Mesenchymal stem cell (in vitro differentiated cells and primary cell): ENCODE data around the gene VSTM2L.

ENCODE experiments used
- DNase-seq: peaks from one replicate; pipeline ENCODE4 v3.0.0-alpha.2; 2013
- H2AFZ ChIP-seq: one replicate; pipeline ENCODE4 v1.6.1; 2013; ENCODE audit warnings: low read depth, mild to moderate bottlenecking, control low read depth, inconsistent platforms, low read length, moderate library complexity
- H2AK5ac ChIP-seq: 2 replicates; pipeline ENCODE4 v1.6.1; 2013; ENCODE audit warnings: low read length, moderate library complexity, mild to moderate bottlenecking, inconsistent platforms; ENCODE audit not compliant: severe bottlenecking
- H2BK120ac ChIP-seq: one replicate; pipeline ENCODE4 v1.6.1; 2013; ENCODE audit warnings: low read depth, mild to moderate bottlenecking, inconsistent platforms, low read length, moderate library complexity
- H2BK12ac ChIP-seq, 2 experiments: one replicate each; pipeline ENCODE4 v1.6.1; 2013; ENCODE audit warnings: inconsistent platforms in 2 of 2, low read length in 2 of 2, mild to moderate bottlenecking in 2 of 2, moderate library complexity in 2 of 2, control low read depth in 1 of 2
- H2BK15ac ChIP-seq: one replicate; pipeline ENCODE4 v1.6.1; 2013; ENCODE audit warnings: mild to moderate bottlenecking, low read depth, inconsistent platforms; ENCODE audit not compliant: poor library complexity, severe bottlenecking
- H2BK5ac ChIP-seq: 2 replicates; pipeline ENCODE4 v1.6.1; 2013; ENCODE audit warnings: low read depth, mild to moderate bottlenecking, low read length, control low read depth, inconsistent platforms; ENCODE audit not compliant: poor library complexity, severe bottlenecking
- H3K14ac ChIP-seq, 2 experiments: one replicate each; pipeline ENCODE4 v1.6.1; 2013; ENCODE audit warnings: inconsistent platforms in 2 of 2, low read length in 2 of 2, control low read depth in 1 of 2, mild to moderate bottlenecking in 1 of 2, moderate library complexity in 1 of 2
- H3K18ac ChIP-seq, 2 experiments: one replicate each; pipeline ENCODE4 v1.6.1; 2013; ENCODE audit warnings: inconsistent platforms in 2 of 2, low read length in 2 of 2, control low read depth in 1 of 2, low read depth in 1 of 2, mild to moderate bottlenecking in 1 of 2
- H3K23ac ChIP-seq, 2 experiments: one replicate each; pipeline ENCODE4 v1.6.1; 2013; ENCODE audit warnings: inconsistent platforms in 2 of 2, low read length in 2 of 2, mild to moderate bottlenecking in 2 of 2, moderate library complexity in 2 of 2, control low read depth in 1 of 2
- H3K27ac ChIP-seq: 2 replicates; pipeline ENCODE4 v1.5.1; 2013; ENCODE audit warnings: mild to moderate bottlenecking, moderate library complexity, low read length, control low read depth, inconsistent platforms; ENCODE audit not compliant: poor library complexity, severe bottlenecking
- H3K27me3 ChIP-seq, 2 experiments: 2 replicates each; pipeline versions ENCODE4 v1.6.1 to v1.7.0; 2013; ENCODE audit warnings: low read length in 2 of 2, mild to moderate bottlenecking in 2 of 2, moderate library complexity in 2 of 2, control low read depth in 1 of 2, inconsistent platforms in 1 of 2; ENCODE audit not compliant: control insufficient read depth in 1 of 2, insufficient read depth in 1 of 2
- H3K36me3 ChIP-seq, 2 experiments: 2 replicates each; pipeline versions ENCODE4 v1.6.1 to v1.7.0; 2013; ENCODE audit warnings: low read length in 2 of 2, control low read depth in 1 of 2, inconsistent platforms in 1 of 2, low read depth in 1 of 2, mild to moderate bottlenecking in 1 of 2; ENCODE audit not compliant: insufficient read depth in 2 of 2, control insufficient read depth in 1 of 2
- H3K4ac ChIP-seq, 2 experiments: one replicate each; pipeline ENCODE4 v1.6.1; 2013; ENCODE audit warnings: inconsistent platforms in 2 of 2, low read length in 2 of 2, mild to moderate bottlenecking in 2 of 2, moderate library complexity in 2 of 2, control low read depth in 1 of 2, low read depth in 1 of 2
- H3K4me1 ChIP-seq: 2 replicates; pipeline ENCODE4 v1.6.1; 2013; ENCODE audit warnings: low read depth, low read length, control low read depth; ENCODE audit not compliant: control insufficient read depth, insufficient read depth
- H3K4me2 ChIP-seq: 2 replicates; pipeline ENCODE4 v1.6.1; 2013; ENCODE audit warnings: low read length, mild to moderate bottlenecking, inconsistent platforms; ENCODE audit not compliant: poor library complexity, severe bottlenecking
- H3K4me3 ChIP-seq, 2 experiments: 2 replicates each; pipeline versions ENCODE4 v1.5.1 to v1.7.0; 2013; ENCODE audit warnings: low read length in 2 of 2, mild to moderate bottlenecking in 2 of 2, control low read depth in 1 of 2, low read depth in 1 of 2; ENCODE audit not compliant: insufficient read depth in 1 of 2
- H3K79me1 ChIP-seq: replicated peaks from 2 replicates; pipeline ENCODE4 v1.6.1; 2013; ENCODE audit warnings: mild to moderate bottlenecking, control low read depth, low read length, inconsistent platforms; ENCODE audit not compliant: poor library complexity, severe bottlenecking
- H3K9ac ChIP-seq: 2 replicates; pipeline ENCODE4 v1.7.0; 2013; ENCODE audit warnings: mild to moderate bottlenecking, low read length, moderate library complexity
- H3K9me3 ChIP-seq: 2 replicates; pipeline ENCODE4 v1.7.0; 2013; ENCODE audit warnings: mild to moderate bottlenecking, low read length; ENCODE audit not compliant: control insufficient read depth
- H4K8ac ChIP-seq: one replicate; pipeline ENCODE4 v1.6.1; 2013; ENCODE audit warnings: inconsistent platforms, mild to moderate bottlenecking, low read length, moderate library complexity
- H4K91ac ChIP-seq: one replicate; pipeline ENCODE4 v1.6.1; 2013; ENCODE audit warnings: mild to moderate bottlenecking, low read length, inconsistent platforms
- WGBS: methylation state at CpG from one replicate; pipeline ENCODE4 v1.1.7; 2013; ENCODE audit warnings: mixed read lengths; 5-methylcytosine and 5-hydroxymethylcytosine counted together

VSTM2L gene

GRCh38 chr20:37992802-37993409, 90.0 kb downstream of the VSTM2L start:
- Histone ChIP-seq H3K4me3 (no peak overlapping the region), H3K79me1 (peaks cover 7% of the 10 kb centered on the region)
- WGBS = 87% methylated on average over 4 of the region's 5 CpGs

DNA sequence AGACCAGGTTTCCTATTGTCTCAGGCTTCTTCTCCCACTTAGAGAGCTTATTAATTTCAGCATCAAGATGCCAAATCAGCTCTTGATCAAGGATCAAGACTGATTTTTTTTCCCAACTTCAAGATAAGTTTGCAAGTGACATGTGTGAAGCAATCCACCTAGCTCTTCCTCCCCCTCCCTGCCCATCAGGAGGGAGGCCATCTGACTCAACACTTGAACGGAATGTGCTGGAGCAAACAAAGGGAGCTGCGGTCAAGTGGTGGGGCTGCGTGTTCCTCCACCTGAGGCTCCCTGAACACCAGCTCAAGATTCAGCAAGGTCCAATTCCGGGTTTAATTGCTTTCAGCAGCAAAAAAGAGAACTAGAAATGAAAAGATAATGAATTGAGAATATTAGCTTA, 91.6 kb downstream of the VSTM2L start:
- no peak overlapping the region for H2BK120ac ChIP-seq
- H3K4me1 ChIP-seq = peaks cover 19% of the 10 kb centered on the region
- H2BK12ac ChIP-seq = no peak overlapping the region
- no peak overlapping the region for H3K14ac ChIP-seq
- no peak overlapping the region for H2BK15ac ChIP-seq
- 44% methylated on average over 4 of the region's 4 CpGs for WGBS
- no peak overlapping the region for H2AFZ ChIP-seq
- H3K18ac ChIP-seq = no peak overlapping the region
- no peak overlapping the region for H3K23ac ChIP-seq
- H4K91ac ChIP-seq = no peak overlapping the region
- H3K79me1 ChIP-seq = peaks cover 9% of the 10 kb centered on the region
- no peak overlapping the region for H2AK5ac ChIP-seq
- H3K9ac ChIP-seq = no peak overlapping the region
- no peak overlapping the region for H3K4me2 ChIP-seq
- H3K27ac ChIP-seq = no peak overlapping the region
- H3K4ac ChIP-seq = no peak overlapping the region
- no peaks in the 10 kb centered on the region for H3K9me3 ChIP-seq
- H3K36me3 ChIP-seq = peaks cover 28 to 68% of the 10 kb centered on the region in 2 experiments
- H2BK5ac ChIP-seq = no peak overlapping the region
- H3K27me3 ChIP-seq = no peaks in the 10 kb centered on the region
- DNase-seq = peak; percentile 66
- H4K8ac ChIP-seq = no peak overlapping the region
- no peak overlapping the region for H3K4me3 ChIP-seq

More at GRCh38 chr20:37992802-37993409, 90.0 kb downstream of the VSTM2L start:
- Histone ChIP-seq H3K23ac (no peak overlapping the region), H3K36me3 (peaks cover 24 to 69% of the 10 kb centered on the region in 2 experiments), H2BK120ac (no peak overlapping the region), H3K4ac (no peak overlapping the region), H4K91ac (no peak overlapping the region), H3K14ac (no peak overlapping the region), H3K4me1 (peaks cover 21% of the 10 kb centered on the region), H2AFZ (no peak overlapping the region), H4K8ac (no peak overlapping the region), H3K18ac (no peak overlapping the region), H3K27me3 (no peaks in the 10 kb centered on the region), H3K9ac (no peak overlapping the region), H2BK12ac (no peak overlapping the region), H3K27ac (no peak overlapping the region), H2BK5ac (no peak overlapping the region), H2AK5ac (no peak overlapping the region), H3K9me3 (no peaks in the 10 kb centered on the region), H2BK15ac (no peak overlapping the region), H3K4me2 (no peak overlapping the region)
- peak; percentile 73 for DNase-seq
